ENCODE measurements around the gene C11orf16.

GRCh38 chr11:8905528-8906165 is 27.1 kb downstream of the C11orf16 start:
- no peak for TF ChIP-seq CTCF (conservative IDR thresholded peaks at IDR 0.05; ENCODE audit: low read length)
- no peak for TF ChIP-seq EZH2phosphoT487 (IDR thresholded peaks at IDR 0.05; ENCODE audit: borderline replicate concordance)

All from Loucy (cell line).